IMR-90 (cell line): ENCODE results near the gene RFTN1. TPM values are rescaled to one million over a fixed set of nuclear protein-coding genes. Genes with fewer than 3 reads are reported as not detected.

ENCODE experiments used
- ATAC-seq: fragments of 200-7000 bp; cut with Tn5 transposase; 2 replicates; pipeline ENCODE4 v1.9.1; 2020; ENCODE audit warnings: low read depth, mild to moderate bottlenecking, moderate library complexity
- BruUV-seq: library from RNA; stranded (reverse); fragments of 400-500 nt; replicated peaks from 2 replicates; lab custom pipeline; 2021; lab: Mats Ljungman, UMichigan
- CTCF ChIA-PET: fragments of 300-600 bp; formaldehyde crosslinking; extraction: SDS; loops from one replicate; lab custom pipeline; 2021; ENCODE audit warnings: antibody characterized with exemption; lab: Yijun Ruan, JAX
- POLR2A ChIA-PET: fragments of 300-600 bp; sonication (Branson Sonifier 250); formaldehyde crosslinking; loops from one replicate; lab custom pipeline; 2022; ENCODE audit warnings: antibody characterized with exemption; ENCODE audit not compliant: unreplicated experiment; lab: Charles Lee
- DNase-seq: peaks from one replicate; pipeline ENCODE4 v3.0.0; 2013
- H2AFZ ChIP-seq: replicated peaks from 2 replicates; pipeline ENCODE3; 2013; ENCODE audit warnings: low read length, mild to moderate bottlenecking; ENCODE audit not compliant: poor library complexity
- H2AK5ac ChIP-seq: 2 replicates; pipeline ENCODE4 v1.6.1; 2013; ENCODE audit warnings: low read depth, low read length, inconsistent platforms
- H2AK9ac ChIP-seq: replicated peaks from 2 replicates; pipeline ENCODE3; 2013; ENCODE audit warnings: mild to moderate bottlenecking, low read depth, low read length, moderate library complexity; ENCODE audit not compliant: poor library complexity
- H2BK120ac ChIP-seq: 2 replicates; pipeline ENCODE4 v1.6.1; 2013; ENCODE audit warnings: low read depth, low read length, inconsistent platforms
- H2BK15ac ChIP-seq: 3 replicates; pipeline ENCODE4 v1.6.1; 2013; ENCODE audit warnings: low read depth, low read length, inconsistent platforms
- H2BK20ac ChIP-seq: 2 replicates; pipeline ENCODE4 v1.6.1; 2013; ENCODE audit warnings: low read depth, mild to moderate bottlenecking, inconsistent platforms, low read length, moderate library complexity
- H2BK5ac ChIP-seq: 2 replicates; pipeline ENCODE4 v1.6.1; 2013; ENCODE audit warnings: mild to moderate bottlenecking, low read depth, low read length, inconsistent platforms; ENCODE audit not compliant: poor library complexity, severe bottlenecking
- H3K14ac ChIP-seq: replicated peaks from 2 replicates; pipeline ENCODE4 v1.6.1; 2013; ENCODE audit warnings: low read depth, low read length, inconsistent platforms
- H3K18ac ChIP-seq: 2 replicates; pipeline ENCODE4 v1.6.1; 2013; ENCODE audit warnings: low read depth, low read length, control low read depth
- H3K23ac ChIP-seq: 2 replicates; pipeline ENCODE4 v1.6.1; 2013; ENCODE audit warnings: low read depth, low read length, inconsistent platforms
- H3K27ac ChIP-seq: 2 replicates; pipeline ENCODE4 v1.5.1; 2013; ENCODE audit warnings: mild to moderate bottlenecking, control low read depth, low read length; ENCODE audit not compliant: insufficient read depth
- H3K27me3 ChIP-seq: 2 replicates; pipeline ENCODE4 v1.6.1; 2013; ENCODE audit warnings: low read length; ENCODE audit not compliant: control insufficient read depth, insufficient read depth
- H3K36me3 ChIP-seq: 2 replicates; pipeline ENCODE4 v1.6.1; 2013; ENCODE audit warnings: low read length, mixed read lengths; ENCODE audit not compliant: control insufficient read depth, insufficient read depth
- H3K4ac ChIP-seq: 2 replicates; pipeline ENCODE4 v1.6.1; 2013; ENCODE audit warnings: low read depth, low read length, inconsistent platforms
- H3K4me1 ChIP-seq: 2 replicates; pipeline ENCODE4 v1.6.1; 2013; ENCODE audit warnings: low read length, mixed read lengths; ENCODE audit not compliant: control insufficient read depth, insufficient read depth
- H3K4me2 ChIP-seq: 2 replicates; pipeline ENCODE4 v1.6.1; 2013; ENCODE audit warnings: low read depth, mild to moderate bottlenecking, control low read depth, low read length, moderate library complexity
- H3K4me3 ChIP-seq: 2 replicates; pipeline ENCODE4 v1.5.1; 2013; ENCODE audit warnings: low read depth, mild to moderate bottlenecking, control low read depth, low read length, moderate library complexity; ENCODE audit not compliant: insufficient read depth
- H3K56ac ChIP-seq: 2 replicates; pipeline ENCODE4 v1.6.1; 2013; ENCODE audit warnings: low read length, inconsistent platforms; ENCODE audit not compliant: insufficient read depth; ENCODE audit errors: extremely low read depth
- H3K79me1 ChIP-seq, 2 experiments: 2 replicates each; pipeline ENCODE4 v1.6.1; 2013; ENCODE audit warnings: low read length in 2 of 2, inconsistent platforms in 1 of 2, low read depth in 1 of 2
- H3K9ac ChIP-seq: 2 replicates; pipeline ENCODE4 v1.6.1; 2013; ENCODE audit warnings: low read depth, low read length, control low read depth
- H3K9me1 ChIP-seq: 2 replicates; pipeline ENCODE4 v1.6.1; 2013; ENCODE audit warnings: low read length, inconsistent platforms; ENCODE audit not compliant: insufficient read depth
- H3K9me3 ChIP-seq: 2 replicates; pipeline ENCODE4 v1.6.1; 2013; ENCODE audit warnings: low read length; ENCODE audit not compliant: control insufficient read depth, insufficient read depth
- H4K20me1 ChIP-seq: 2 replicates; pipeline ENCODE4 v1.6.1; 2013; ENCODE audit warnings: low read length, inconsistent platforms; ENCODE audit not compliant: insufficient read depth
- H4K5ac ChIP-seq: 2 replicates; pipeline ENCODE4 v1.6.1; 2013; ENCODE audit warnings: mild to moderate bottlenecking, low read depth, low read length, control low read depth
- H4K8ac ChIP-seq, 2 experiments: 2 replicates each; pipeline ENCODE4 v1.6.1; 2013; ENCODE audit warnings: low read depth in 2 of 2, low read length in 2 of 2, control low read depth in 1 of 2, inconsistent platforms in 1 of 2
- H4K91ac ChIP-seq: 2 replicates; pipeline ENCODE4 v1.6.1; 2013; ENCODE audit warnings: low read depth, low read length, inconsistent platforms; ENCODE audit not compliant: insufficient read depth
- MAZ ChIP-seq: IDR thresholded peaks from 2 replicates; pipeline ENCODE4 v1.6.1; 2012; ENCODE audit warnings: low read depth, mild to moderate bottlenecking, low read length, improper control_type of control experiment, moderate library complexity, borderline replicate concordance
- SMC3 ChIP-seq: fragments of 150-350 bp; IDR thresholded peaks from 2 replicates; pipeline ENCODE4 v1.6.1; 2016; ENCODE audit warnings: low read depth, mild to moderate bottlenecking, antibody characterized with exemption, low read length, moderate library complexity
- WGBS, 2 experiments: methylation state at CpG; one replicate each; pipeline versions ENCODE4 v1.1.5 to v1.1.7; 2013; ENCODE audit warnings: missing lambda C conversion rate in 2 of 2; ENCODE audit not compliant: insufficient read length in 1 of 2; ENCODE audit errors: extremely low coverage in 2 of 2; 5-methylcytosine and 5-hydroxymethylcytosine counted together
- dilution Hi-C: fragments of 300-500 bp; cut with HindIII; formaldehyde crosslinking; loops from one replicate; pipeline ENCODE4 v1.14.3; 2018; ENCODE audit warnings: low sequenced_read_pairs; ENCODE audit not compliant: unreplicated experiment
- in situ Hi-C: fragments of 300-500 bp; cut with MboI; formaldehyde crosslinking; loops from 3 replicates; pipeline ENCODE4 v1.14.3; 2019; ENCODE audit warnings: low sequenced_read_pairs, inconsistent platforms, mixed read lengths
- intact Hi-C: fragments of 100-400 bp; cut with micrococcal nuclease; formaldehyde crosslinking; loops from 2 replicates; pipeline ENCODE4 v1.10.0; 2022
- polyA plus RNA-seq, 3 experiments: library from polyadenylated mRNA; depleted of rRNA; stranded (reverse); fragments of >200 nt; gene quantifications; 2 replicates each; pipeline ENCODE4 v1.2.3, GENCODE V29; 2012; ENCODE audit warnings: low replicate concordance in 1 of 3
- total RNA-seq: library from RNA; depleted of rRNA; stranded (reverse); fragments of >200 nt; gene quantifications from 2 replicates; pipeline ENCODE4 v1.2.3, GENCODE V29; 2012
- TF ChIP-seq, protein P1 (sequence below): fragments of 150-350 bp; IDR thresholded peaks from 2 replicates; pipeline ENCODE4 v1.6.1; 2017; ENCODE audit warnings: mild to moderate bottlenecking, antibody characterized with exemption, low read length, low read depth

The RFTN1 gene
- total and polyA plus RNA-seq, 2 of the 4 experiments (the other 2 are of a cell fraction): 45.0 to 52.0 TPM

- Histone ChIP-seq H3K4ac (no peak overlapping the region), H3K23ac (no peak overlapping the region), H3K79me1 (0 out of 4 replicates have a peak, but pooled peaks cover 0 to 3% of the 10 kb centered on the region in 2 experiments), H3K4me2 (no peak overlapping the region), H3K27me3 (no peaks in the 10 kb centered on the region), H3K56ac (no peak overlapping the region), H2AFZ (no peak overlapping the region), H3K9ac (no peak overlapping the region), H3K18ac (no peak overlapping the region), H2BK20ac (peak overlapping the region; percentile 18; the same call in 1 of the 2 replicates), H2BK120ac (no peak overlapping the region), H2AK9ac (no peak overlapping the region), H2BK15ac (no peak overlapping the region), H4K20me1 (no peaks in the 10 kb centered on the region), H2AK5ac (no peak overlapping the region), H3K27ac (no peak overlapping the region), H3K14ac (no peak overlapping the region), H4K91ac (no peak overlapping the region), H4K8ac (no peak overlapping the region), H3K9me1 (peaks cover 9% of the 10 kb centered on the region), H4K5ac (no peak overlapping the region), H3K4me1 (0 out of 2 replicates have a peak, but pooled peaks cover 2% of the 10 kb centered on the region), H3K9me3 (no peaks in the 10 kb centered on the region), H2BK5ac (no peak overlapping the region), H3K4me3 (no peak overlapping the region), H3K36me3 (peaks cover 4% of the 10 kb centered on the region; the same call in 1 of the 2 replicates)
- ChIA-PET CTCF (interaction anchor here (0.6 kb wide), 1 partner anchor 1846 kb away, joined by 3 read pairs; no protein-coding TSS in a partner anchor), POLR2A (no interaction called here)
- no TSS peak for BruUV-seq
- whole genome bisulfite sequencing, 2 experiments: 80 to 100% methylated on average over 1 of the region's 2 CpGs
- TF ChIP-seq SMC3 (no peak), MAZ (no peak)
- TF ChIP-seq, protein P1, sequence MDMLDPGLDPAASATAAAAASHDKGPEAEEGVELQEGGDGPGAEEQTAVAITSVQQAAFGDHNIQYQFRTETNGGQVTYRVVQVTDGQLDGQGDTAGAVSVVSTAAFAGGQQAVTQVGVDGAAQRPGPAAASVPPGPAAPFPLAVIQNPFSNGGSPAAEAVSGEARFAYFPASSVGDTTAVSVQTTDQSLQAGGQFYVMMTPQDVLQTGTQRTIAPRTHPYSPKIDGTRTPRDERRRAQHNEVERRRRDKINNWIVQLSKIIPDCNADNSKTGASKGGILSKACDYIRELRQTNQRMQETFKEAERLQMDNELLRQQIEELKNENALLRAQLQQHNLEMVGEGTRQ: no peak
- intact Hi-C loops: no loop called here
- dilution Hi-C loops: no loop called here
- DNase-seq: no peak
- no peak for ATAC-seq
- in situ Hi-C loops: no loop called here
These were observed 210.4 kb downstream of the RFTN1 start for GRCh38 chr3:16303037-16303575.
